HG02610 (cell line): ENCODE measurements around the gene PHTF2.
"Not testable (repeated sequence)": the region's sequence is repeated elsewhere in the genome, so short reads cannot be mapped to it uniquely, and the experiment has no call there.

Experiments
- ATAC-seq: cut with Tn5 transposase; IDR thresholded peaks from one replicate; pipeline ENCODE4 v1.9.1; 2021; ENCODE audit warnings: mild to moderate bottlenecking, moderate library complexity; ENCODE audit not compliant: unreplicated experiment

Gene PHTF2

GRCh38 chr7:77982926-77983550, 184.5 kb downstream of the PHTF2 start:
- ATAC-seq, result peak; percentile 85

- ATAC-seq, result no peak
These were observed 185.4 kb downstream of the PHTF2 start for GRCh38 chr7:77983973-77984372.

- no peak for ATAC-seq
These were observed 186.8 kb downstream of the PHTF2 start for GRCh38 chr7:77985232-77985973.

- ATAC-seq, result no peak
These were observed 187.4 kb downstream of the PHTF2 start for GRCh38 chr7:77985974-77986339.

GRCh38 chr7:77989981-77990566, 191.5 kb downstream of the PHTF2 start:
- no peak for ATAC-seq

- ATAC-seq, result no peak
These were observed 193.1 kb downstream of the PHTF2 start for GRCh38 chr7:77991656-77992055.

GRCh38 chr7:77993838-77994237, 195.3 kb downstream of the PHTF2 start:
- ATAC-seq, result no peak

- ATAC-seq, result no peak
These were observed 197.1 kb downstream of the PHTF2 start for GRCh38 chr7:77995717-77996116.

GRCh38 chr7:77999168-77999567, 200.6 kb downstream of the PHTF2 start:
- not testable (repeated sequence) for ATAC-seq

GRCh38 chr7:78002021-78002420, 203.4 kb downstream of the PHTF2 start:
- no peak for ATAC-seq

GRCh38 chr7:78002715-78003114, 204.1 kb downstream of the PHTF2 start:
- no peak for ATAC-seq

GRCh38 chr7:78006063-78006755, 207.6 kb downstream of the PHTF2 start:
- ATAC-seq, result no peak
